H9 (cell line): ENCODE data around the gene STX1A. TPM values are rescaled to one million over a fixed set of nuclear protein-coding genes. Genes with fewer than 3 reads are reported as not detected.

Experiments used
- DNase-seq: peaks from one replicate; pipeline ENCODE4 v3.0.0-alpha.2; 2017
- H2AFZ ChIP-seq: one replicate; pipeline ENCODE4 v1.6.1; 2013; ENCODE audit warnings: mild to moderate bottlenecking, low read length, control low read depth, moderate library complexity
- H2AK5ac ChIP-seq: 2 replicates; pipeline ENCODE4 v1.6.1; 2013; ENCODE audit warnings: low read length, control low read depth, mixed read lengths; ENCODE audit not compliant: insufficient read length
- H2BK120ac ChIP-seq: one replicate; pipeline ENCODE4 v1.6.1; 2013; ENCODE audit warnings: low read depth, mild to moderate bottlenecking, low read length, control low read depth, inconsistent platforms; ENCODE audit not compliant: poor library complexity, severe bottlenecking
- H2BK12ac ChIP-seq: 2 replicates; pipeline ENCODE4 v1.6.1; 2013; ENCODE audit warnings: low read length, control low read depth, mixed read lengths, low read depth; ENCODE audit not compliant: insufficient read length
- H2BK15ac ChIP-seq: 2 replicates; pipeline ENCODE4 v1.6.1; 2013; ENCODE audit warnings: low read depth, low read length, control low read depth
- H2BK20ac ChIP-seq: one replicate; pipeline ENCODE4 v1.6.1; 2013; ENCODE audit warnings: low read depth, mild to moderate bottlenecking, low read length, control low read depth, inconsistent platforms; ENCODE audit not compliant: poor library complexity, severe bottlenecking
- H2BK5ac ChIP-seq: 2 replicates; pipeline ENCODE4 v1.6.1; 2013; ENCODE audit warnings: low read length, control low read depth, mixed read lengths; ENCODE audit not compliant: insufficient read length
- H3K14ac ChIP-seq: 2 replicates; pipeline ENCODE4 v1.6.1; 2013; ENCODE audit warnings: low read length, control low read depth; ENCODE audit not compliant: insufficient read depth
- H3K18ac ChIP-seq: 2 replicates; pipeline ENCODE4 v1.6.1; 2013; ENCODE audit warnings: low read depth, mild to moderate bottlenecking, mixed read lengths, low read length, control low read depth; ENCODE audit not compliant: insufficient read length
- H3K23ac ChIP-seq: 2 replicates; pipeline ENCODE4 v1.6.1; 2013; ENCODE audit warnings: low read length, control low read depth, mixed read lengths, low read depth; ENCODE audit not compliant: insufficient read length
- H3K23me2 ChIP-seq: 2 replicates; pipeline ENCODE4 v1.6.1; 2013; ENCODE audit warnings: low read depth, mild to moderate bottlenecking, mixed read lengths, low read length, control low read depth; ENCODE audit not compliant: insufficient read length, poor library complexity, severe bottlenecking
- H3K27ac ChIP-seq: 2 replicates; pipeline ENCODE4 v1.5.1; 2013; ENCODE audit warnings: low read length, control low read depth, mixed read lengths, low read depth; ENCODE audit not compliant: insufficient read length
- H3K27me3 ChIP-seq: 2 replicates; pipeline ENCODE4 v1.6.1; 2013; ENCODE audit warnings: low read length, control low read depth, inconsistent platforms; ENCODE audit not compliant: insufficient read depth
- H3K4ac ChIP-seq: 2 replicates; pipeline ENCODE4 v1.6.1; 2013; ENCODE audit warnings: low read depth, mild to moderate bottlenecking, control low read depth, inconsistent platforms, low read length, moderate library complexity
- H3K4me1 ChIP-seq: 2 replicates; pipeline ENCODE4 v1.6.1; 2013; ENCODE audit warnings: low read length, control low read depth, inconsistent platforms; ENCODE audit not compliant: insufficient read depth
- H3K4me2 ChIP-seq: 2 replicates; pipeline ENCODE4 v1.6.1; 2013; ENCODE audit warnings: low read length, control low read depth, mixed read lengths; ENCODE audit not compliant: insufficient read length, insufficient read depth
- H3K56ac ChIP-seq: 2 replicates; pipeline ENCODE4 v1.6.1; 2013; ENCODE audit warnings: low read depth, mild to moderate bottlenecking, mixed read lengths, low read length, control low read depth; ENCODE audit not compliant: insufficient read length
- H3K79me1 ChIP-seq: 2 replicates; pipeline ENCODE4 v1.6.1; 2013; ENCODE audit warnings: low read depth, mild to moderate bottlenecking, moderate library complexity, low read length, control low read depth, inconsistent platforms; ENCODE audit not compliant: insufficient read depth, poor library complexity, severe bottlenecking
- H3K79me2 ChIP-seq: 2 replicates; pipeline ENCODE4 v1.6.1; 2013; ENCODE audit warnings: low read length, control low read depth, inconsistent platforms; ENCODE audit not compliant: insufficient read depth
- H3K9ac ChIP-seq: 2 replicates; pipeline ENCODE4 v1.6.1; 2013; ENCODE audit warnings: low read length, control low read depth, mixed read lengths; ENCODE audit not compliant: insufficient read length; ENCODE audit errors: extremely low read depth
- H3K9me3 ChIP-seq: one replicate; pipeline ENCODE4 v1.6.1; 2013; ENCODE audit warnings: low read depth, low read length, inconsistent platforms; ENCODE audit not compliant: control insufficient read depth
- H3T11ph ChIP-seq: one replicate; pipeline ENCODE4 v1.6.1; 2013; ENCODE audit warnings: mild to moderate bottlenecking, low read length, control low read depth, inconsistent platforms
- H4K20me1 ChIP-seq: one replicate; pipeline ENCODE4 v1.6.1; 2013; ENCODE audit not compliant: control insufficient read depth, insufficient read length, insufficient read depth
- H4K5ac ChIP-seq: 2 replicates; pipeline ENCODE4 v1.6.1; 2013; ENCODE audit warnings: low read depth, mild to moderate bottlenecking, mixed read lengths, low read length, control low read depth; ENCODE audit not compliant: insufficient read length
- H4K8ac ChIP-seq: replicated peaks from 2 replicates; pipeline ENCODE4 v1.6.1; 2013; ENCODE audit warnings: low read length, control low read depth, mixed read lengths, low read depth; ENCODE audit not compliant: insufficient read length
- H4K91ac ChIP-seq: 2 replicates; pipeline ENCODE4 v1.6.1; 2013; ENCODE audit warnings: low read depth, mild to moderate bottlenecking, moderate library complexity, mixed read lengths, low read length, control low read depth; ENCODE audit not compliant: insufficient read length
- H3K27ac Mint-ChIP-seq, 3 experiments: 2 replicates in 2 of 3; 3 replicates in 1 of 3; pipeline ENCODE4 v1.8.0; 2020 to 2021; ENCODE audit warnings: mixed read lengths in 3 of 3, mild to moderate bottlenecking in 1 of 3, moderate library complexity in 1 of 3
- H3K27me3 Mint-ChIP-seq: 2 replicates; pipeline ENCODE4 v1.8.0; 2021; ENCODE audit warnings: low read depth, mild to moderate bottlenecking, moderate library complexity, mixed read lengths
- H3K36me3 Mint-ChIP-seq, 3 experiments: 2 replicates in 2 of 3; 3 replicates in 1 of 3; pipeline ENCODE4 v1.8.0; 2020 to 2021; ENCODE audit warnings: low read depth in 3 of 3, mixed read lengths in 3 of 3; ENCODE audit not compliant: insufficient read depth in 1 of 3
- H3K4me1 Mint-ChIP-seq, 2 experiments: 2 replicates each; pipeline ENCODE4 v1.8.0; 2020; ENCODE audit warnings: mixed read lengths in 2 of 2
- H3K4me3 Mint-ChIP-seq, 2 experiments: 2 replicates in 1 of 2; 3 replicates in 1 of 2; pipeline ENCODE4 v1.8.0; 2020 to 2021; ENCODE audit warnings: mild to moderate bottlenecking in 2 of 2, mixed read lengths in 2 of 2, moderate library complexity in 1 of 2
- H3K9me3 Mint-ChIP-seq, 2 experiments: 2 replicates in 1 of 2; 3 replicates in 1 of 2; pipeline ENCODE4 v1.8.0; 2020; ENCODE audit warnings: mild to moderate bottlenecking in 2 of 2, mixed read lengths in 2 of 2, moderate library complexity in 1 of 2
- CTCF ChIP-seq: fragments of 200-600 bp; sonication (generic); conservative IDR thresholded peaks from 3 replicates; pipeline ENCODE4 v1.8.0; 2021; ENCODE audit warnings: antibody characterized with exemption, mild to moderate bottlenecking
- WGBS: extraction: QIAGEN DNeasy Blood & Tissue Kit; methylation state at CpG from one replicate; pipeline ENCODE4 v1.1.7; 2013; ENCODE audit warnings: missing lambda C conversion rate, low lambda C conversion rate, mixed read lengths; ENCODE audit not compliant: insufficient read length; ENCODE audit errors: extremely low coverage; 5-methylcytosine and 5-hydroxymethylcytosine counted together
- total RNA-seq: library from RNA; stranded (reverse); gene quantifications from 2 replicates; pipeline ENCODE4 v1.2.1, GENCODE V29; 2021

The STX1A gene
- total RNA-seq, 1 experiment from 2014 or later: 10.1 TPM

GRCh38 chr7:73732397-73732796 lies 12.9 kb upstream of the STX1A start:
- Histone ChIP-seq H3K14ac (no peak overlapping the region), H3K4me2 (no peak overlapping the region), H2BK20ac (no peak overlapping the region), H3K56ac (no peak overlapping the region), H2BK12ac (no peak overlapping the region), H4K91ac (no peak overlapping the region), H3K4ac (no peak overlapping the region), H2BK120ac (no peak overlapping the region), H2BK15ac (no peak overlapping the region), H2AFZ (no peak overlapping the region), H3K9ac (no peak overlapping the region), H3K23me2 (no peaks in the 10 kb centered on the region), H3K27me3 (no peaks in the 10 kb centered on the region), H4K5ac (no peak overlapping the region), H3K79me1 (no peaks in the 10 kb centered on the region), H4K20me1 (no peaks in the 10 kb centered on the region), H2AK5ac (no peak overlapping the region), H3K23ac (no peak overlapping the region), H3K18ac (no peak overlapping the region), H4K8ac (no peak overlapping the region), H2BK5ac (no peak overlapping the region), H3K4me1 (no peaks in the 10 kb centered on the region), H3K27ac (no peak overlapping the region), H3K79me2 (no peaks in the 10 kb centered on the region), H3T11ph (no peak overlapping the region), H3K9me3 (no peaks in the 10 kb centered on the region)
- WGBS: no CpG with 5 or more reads among the region's 2 CpGs
- no peaks in the 10 kb centered on the region; the same call in none of the 2 replicates for H3K27me3 Mint-ChIP-seq
- peaks cover 9 to 19% of the 10 kb centered on the region in 2 experiments for H3K4me1 Mint-ChIP-seq
- no peak for DNase-seq
- no peak overlapping the region for H3K4me3 Mint-ChIP-seq
- peaks cover 6 to 23% (median 15%) of the 10 kb centered on the region in 3 experiments; a peak in 6 of 7 replicates for H3K36me3 Mint-ChIP-seq
- TF ChIP-seq CTCF: no peak
- H3K9me3 Mint-ChIP-seq: no peaks in the 10 kb centered on the region
- H3K27ac Mint-ChIP-seq: no peak overlapping the region
